8988T (cell line): ENCODE results near the gene MGST3.
"Not testable (repeated sequence)": the region's sequence is repeated elsewhere in the genome, so short reads cannot be mapped to it uniquely, and the experiment has no call there.

Experiments
- DNase-seq: peaks from one replicate; pipeline ENCODE4 v3.0.0; 2011

Gene MGST3

GRCh38 chr1:165659581-165659895 is 28.5 kb downstream of the MGST3 start:
- DNase-seq: no peak

- no peak for DNase-seq
Observed at GRCh38 chr1:165661703-165662102, 30.7 kb downstream of the MGST3 start.

- DNase-seq: no peak
Observed at GRCh38 chr1:165662186-165662585, 31.2 kb downstream of the MGST3 start.

GRCh38 chr1:165666152-165666825 is 35.3 kb downstream of the MGST3 start:
- DNase-seq: no peak

- DNase-seq: no peak
Observed at GRCh38 chr1:165668184-165668583, 37.1 kb downstream of the MGST3 start.

GRCh38 chr1:165671526-165671925 is 40.5 kb downstream of the MGST3 start:
- DNase-seq: no peak

GRCh38 chr1:165674599-165674998 is 43.6 kb downstream of the MGST3 start:
- no peak for DNase-seq

GRCh38 chr1:165675794-165676193 is 44.8 kb downstream of the MGST3 start:
- no peak for DNase-seq

- no peak for DNase-seq
Observed at GRCh38 chr1:165678509-165678908, 47.5 kb downstream of the MGST3 start.

- no peak for DNase-seq
Observed at GRCh38 chr1:165679282-165680036, 48.4 kb downstream of the MGST3 start.

- DNase-seq: no peak
Observed at GRCh38 chr1:165680303-165680702, 49.3 kb downstream of the MGST3 start.

- DNase-seq: not testable (repeated sequence)
Observed at GRCh38 chr1:165680773-165681172, 49.7 kb downstream of the MGST3 start.

- no peak for DNase-seq
Observed at GRCh38 chr1:165683848-165684485, 52.9 kb downstream of the MGST3 start.

- no peak for DNase-seq
Observed at GRCh38 chr1:165686121-165686970, 55.3 kb downstream of the MGST3 start.

GRCh38 chr1:165686971-165687433 is 56.0 kb downstream of the MGST3 start:
- DNase-seq: no peak

- DNase-seq: no peak
Observed at GRCh38 chr1:165688046-165688445, 57.0 kb downstream of the MGST3 start.

- DNase-seq: no peak
Observed at GRCh38 chr1:165695031-165695430, 64.0 kb downstream of the MGST3 start.

- DNase-seq: no peak
Observed at GRCh38 chr1:165696625-165697100, 65.6 kb downstream of the MGST3 start.

- DNase-seq: no peak
Observed at GRCh38 chr1:165697491-165697880, 66.5 kb downstream of the MGST3 start.

- peak; percentile 55 for DNase-seq
Observed at GRCh38 chr1:165697881-165698760, 67.1 kb downstream of the MGST3 start, which contains the start of gene ALDH9A1. ALDH9A1 (minus strand) TSS chr1:165698562; CDS start chr1:165698558, 4 bp downstream.

- no peak for DNase-seq
Observed at GRCh38 chr1:165698761-165699052, 67.7 kb downstream of the MGST3 start.

- DNase-seq: no peak
Observed at GRCh38 chr1:165699577-165699976, 68.5 kb downstream of the MGST3 start.
